Thyroid gland (tissue), 4 donors: Measurements from ENCODE around the gene AKAP7.

ENCODE experiments used
- POLR2A ChIP-seq, 2 donors: fragments of 450-650 bp; IDR thresholded peaks; one replicate each; pipeline ENCODE4 v1.6.1; 2017; ENCODE audit warnings: antibody characterized with exemption in 2 of 2, mild to moderate bottlenecking in 2 of 2, moderate library complexity in 1 of 2
- TF ChIP-seq, protein P1 (sequence below), 6 experiments: fragments of 200-600 bp in 3 of 6; fragments of 450-650 bp in 3 of 6; sonication (generic) in 3 of 6; IDR thresholded peaks; one replicate each; pipeline ENCODE4 v1.5.1; 2016 to 2019; ENCODE audit warnings: antibody characterized with exemption in 6 of 6, mild to moderate bottlenecking in 2 of 6, inconsistent platforms in 1 of 6, moderate library complexity in 1 of 6

DNA sequence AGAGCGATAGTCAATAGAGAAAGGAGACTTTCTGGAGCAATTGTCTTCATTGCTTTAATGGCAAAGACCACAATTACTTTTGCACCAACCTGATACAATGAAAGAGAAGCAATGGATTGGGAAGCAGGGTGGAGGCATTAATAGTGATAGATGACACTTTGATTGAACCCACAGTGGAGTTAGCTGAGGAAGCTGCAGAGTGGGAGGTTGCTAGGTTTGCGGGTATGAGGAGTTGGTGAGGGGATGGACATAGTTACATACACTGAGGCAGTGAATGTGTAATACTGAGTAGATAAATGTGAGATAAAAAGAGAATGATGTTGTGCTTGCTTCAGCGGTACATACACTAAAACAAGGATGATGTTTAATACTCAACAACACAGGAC lies 91.9 kb downstream of the AKAP7 start:
- TF ChIP-seq POLR2A (IDR thresholded peaks at IDR 0.05) = no peak
- TF ChIP-seq, protein P1, sequence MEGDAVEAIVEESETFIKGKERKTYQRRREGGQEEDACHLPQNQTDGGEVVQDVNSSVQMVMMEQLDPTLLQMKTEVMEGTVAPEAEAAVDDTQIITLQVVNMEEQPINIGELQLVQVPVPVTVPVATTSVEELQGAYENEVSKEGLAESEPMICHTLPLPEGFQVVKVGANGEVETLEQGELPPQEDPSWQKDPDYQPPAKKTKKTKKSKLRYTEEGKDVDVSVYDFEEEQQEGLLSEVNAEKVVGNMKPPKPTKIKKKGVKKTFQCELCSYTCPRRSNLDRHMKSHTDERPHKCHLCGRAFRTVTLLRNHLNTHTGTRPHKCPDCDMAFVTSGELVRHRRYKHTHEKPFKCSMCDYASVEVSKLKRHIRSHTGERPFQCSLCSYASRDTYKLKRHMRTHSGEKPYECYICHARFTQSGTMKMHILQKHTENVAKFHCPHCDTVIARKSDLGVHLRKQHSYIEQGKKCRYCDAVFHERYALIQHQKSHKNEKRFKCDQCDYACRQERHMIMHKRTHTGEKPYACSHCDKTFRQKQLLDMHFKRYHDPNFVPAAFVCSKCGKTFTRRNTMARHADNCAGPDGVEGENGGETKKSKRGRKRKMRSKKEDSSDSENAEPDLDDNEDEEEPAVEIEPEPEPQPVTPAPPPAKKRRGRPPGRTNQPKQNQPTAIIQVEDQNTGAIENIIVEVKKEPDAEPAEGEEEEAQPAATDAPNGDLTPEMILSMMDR (IDR thresholded peaks at IDR 0.05) = no peak
